ENCODE measurements around the gene ENDOV.

- TF ChIP-seq YY1 (IDR thresholded peaks at IDR 0.05; ENCODE audit: low read depth) (no peak), REST (IDR thresholded peaks at IDR 0.05; ENCODE audit: low read depth) (no peak), EP300 (IDR thresholded peaks at IDR 0.05; ENCODE audit: borderline replicate concordance) (no peak)
- TF ChIP-seq, protein P1, sequence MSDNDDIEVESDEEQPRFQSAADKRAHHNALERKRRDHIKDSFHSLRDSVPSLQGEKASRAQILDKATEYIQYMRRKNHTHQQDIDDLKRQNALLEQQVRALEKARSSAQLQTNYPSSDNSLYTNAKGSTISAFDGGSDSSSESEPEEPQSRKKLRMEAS (IDR thresholded peaks at IDR 0.05): no peak
Observed at GRCh38 chr17:80474231-80474960, 59.4 kb downstream of the ENDOV start.

Measured in Ishikawa (cell line).